HUES64 (cell line): ENCODE results near the gene ATXN1.

Experiments
- H3K27ac ChIP-seq: 2 replicates; pipeline ENCODE4 v1.7.0; 2013; ENCODE audit warnings: low read depth, low read length, inconsistent platforms
- H3K27me3 ChIP-seq: 2 replicates; pipeline ENCODE4 v1.6.1; 2013; ENCODE audit warnings: mild to moderate bottlenecking, low read length; ENCODE audit not compliant: insufficient read depth
- H3K36me3 ChIP-seq: 2 replicates; pipeline ENCODE4 v1.6.1; 2013; ENCODE audit warnings: mild to moderate bottlenecking, low read length; ENCODE audit not compliant: insufficient read depth
- H3K4me1 ChIP-seq: 2 replicates; pipeline ENCODE4 v1.6.1; 2013; ENCODE audit warnings: mild to moderate bottlenecking, low read length, moderate library complexity; ENCODE audit not compliant: insufficient read depth
- H3K4me3 ChIP-seq: 2 replicates; pipeline ENCODE4 v1.5.1; 2013; ENCODE audit warnings: mild to moderate bottlenecking, low read length, moderate library complexity
- H3K9ac ChIP-seq: 2 replicates; pipeline ENCODE4 v1.6.1; 2013; ENCODE audit warnings: mild to moderate bottlenecking, low read depth, low read length
- H3K9me3 ChIP-seq: 2 replicates; pipeline ENCODE4 v1.6.1; 2013; ENCODE audit warnings: low read depth, low read length; ENCODE audit not compliant: insufficient read depth
- WGBS: fragments of 150-250, 120-280 bp; methylation state at CpG from one replicate; pipeline ENCODE4 v1.1.7; 2013; ENCODE audit warnings: missing lambda C conversion rate; 5-methylcytosine and 5-hydroxymethylcytosine counted together

Gene ATXN1

DNA sequence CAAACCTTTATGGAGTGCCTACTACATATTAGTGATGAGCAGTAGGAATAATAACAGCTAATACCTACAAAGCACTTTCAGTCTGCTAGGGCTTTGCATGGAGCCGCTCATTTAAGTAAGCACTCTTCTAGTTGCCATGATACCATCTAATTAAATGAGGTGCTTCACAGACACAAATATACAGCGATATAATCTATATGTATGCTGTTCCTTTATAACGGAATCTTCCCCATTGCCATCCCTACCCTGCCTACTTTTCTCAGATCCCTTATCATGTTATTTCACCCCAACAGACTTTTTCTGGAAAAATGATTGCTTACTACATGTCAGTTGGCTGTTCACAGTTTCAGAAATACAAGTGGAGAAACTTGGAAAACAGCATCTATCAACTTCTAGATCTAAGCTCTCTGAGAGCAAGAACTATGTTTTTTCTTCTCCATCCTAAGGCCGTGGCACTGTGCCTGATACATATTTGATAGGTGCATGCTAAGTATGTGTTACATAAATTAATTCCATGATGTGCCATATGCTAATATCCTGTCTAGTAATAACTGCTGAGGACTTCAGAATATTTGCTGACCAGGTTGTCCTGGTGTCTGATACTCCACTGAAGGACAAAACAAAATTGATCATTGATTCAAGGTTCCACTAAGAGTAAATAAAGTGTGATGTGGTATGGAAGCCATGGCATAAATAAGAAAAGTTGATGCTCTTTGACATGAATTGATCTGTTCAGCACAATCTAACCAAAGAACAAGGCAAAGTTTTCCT is 398.3 kb downstream of the ATXN1 start:
- H3K9me3 ChIP-seq = no peaks in the 10 kb centered on the region
- H3K36me3 ChIP-seq = no peaks in the 10 kb centered on the region

DNA sequence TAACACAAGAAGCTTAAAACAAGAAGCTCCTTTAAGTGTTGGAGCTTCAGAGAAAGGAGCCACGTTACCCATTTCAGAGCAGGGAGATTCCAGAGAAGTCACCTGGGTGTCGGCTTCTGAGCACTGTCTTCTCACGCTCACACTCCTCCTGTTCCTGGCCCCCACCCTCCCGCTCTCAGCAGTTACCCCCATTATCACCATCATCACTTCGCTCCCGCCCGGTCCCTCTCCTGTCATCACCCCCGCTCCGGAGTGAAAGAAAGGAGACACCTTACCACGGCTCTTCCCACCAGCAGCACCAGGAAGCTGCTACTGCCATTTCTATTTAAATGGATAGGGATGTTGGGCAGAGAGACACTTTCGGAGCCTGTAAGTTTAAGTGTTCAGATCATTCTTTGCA is 399.0 kb downstream of the ATXN1 start:
- no peak overlapping the region for H3K9ac ChIP-seq
- H3K27me3 ChIP-seq = no peaks in the 10 kb centered on the region
- no peaks in the 10 kb centered on the region for H3K4me1 ChIP-seq
- H3K27ac ChIP-seq = no peak overlapping the region
- no peak overlapping the region for H3K4me3 ChIP-seq
- no peaks in the 10 kb centered on the region for H3K36me3 ChIP-seq
- H3K9me3 ChIP-seq = no peaks in the 10 kb centered on the region
- 80% methylated on average over 11 of the region's 11 CpGs for WGBS

More for the DNA sequence above, 398.3 kb downstream of the ATXN1 start:
- 96% methylated on average over 3 of the region's 4 CpGs for WGBS
- Histone ChIP-seq H3K9ac (no peak overlapping the region), H3K27me3 (no peaks in the 10 kb centered on the region), H3K4me3 (no peak overlapping the region), H3K4me1 (no peaks in the 10 kb centered on the region), H3K27ac (no peak overlapping the region)

DNA sequence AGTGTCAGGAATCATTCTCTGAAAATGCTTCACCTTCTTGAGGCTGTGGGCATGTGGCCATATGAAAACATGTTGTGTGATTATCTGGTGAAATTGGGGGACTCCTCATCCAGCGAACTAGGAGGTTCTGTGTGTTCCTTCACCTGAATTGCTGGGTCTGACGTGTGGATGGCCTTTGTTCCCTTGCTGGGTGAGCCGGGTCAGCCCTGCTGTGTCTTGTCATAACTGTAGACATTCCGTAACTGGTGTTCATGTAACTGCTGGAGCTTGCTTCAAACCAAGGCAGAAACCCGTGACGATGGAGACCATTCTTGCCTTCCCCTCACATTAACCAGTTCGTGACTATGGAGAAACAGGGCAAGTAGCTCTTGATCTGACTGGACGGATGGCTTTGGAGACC is 399.4 kb downstream of the ATXN1 start:
- no peaks in the 10 kb centered on the region for H3K4me1 ChIP-seq
- no peaks in the 10 kb centered on the region for H3K9me3 ChIP-seq
- no peak overlapping the region for H3K27ac ChIP-seq
- H3K4me3 ChIP-seq = no peak overlapping the region
- H3K9ac ChIP-seq = no peak overlapping the region
- no peaks in the 10 kb centered on the region for H3K36me3 ChIP-seq
- no peaks in the 10 kb centered on the region for H3K27me3 ChIP-seq
- WGBS = 80% methylated on average over 8 of the region's 8 CpGs

DNA sequence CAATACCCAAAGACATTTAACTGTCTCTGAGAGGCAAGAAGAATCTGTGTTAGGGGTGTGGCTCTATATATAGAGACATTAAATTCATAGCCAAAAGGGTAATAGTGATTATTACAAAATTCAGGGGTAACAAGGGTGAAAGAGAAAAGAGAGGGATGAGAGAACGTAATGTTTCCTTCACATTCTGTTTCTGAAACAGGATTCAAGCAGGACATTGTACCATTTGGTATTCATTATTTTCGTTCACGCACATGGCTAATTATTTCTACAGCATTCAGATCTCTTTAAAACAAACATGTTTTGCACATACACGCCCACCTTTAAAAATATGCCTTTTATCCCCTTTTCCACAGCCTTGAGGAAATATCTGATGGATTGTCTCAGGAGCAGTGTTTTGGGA is 400.1 kb downstream of the ATXN1 start:
- Histone ChIP-seq H3K4me1 (peaks cover 3% of the 10 kb centered on the region), H3K9me3 (no peaks in the 10 kb centered on the region), H3K27ac (no peak overlapping the region), H3K4me3 (no peak overlapping the region), H3K27me3 (no peaks in the 10 kb centered on the region), H3K9ac (no peak overlapping the region), H3K36me3 (no peaks in the 10 kb centered on the region)
- 94% methylated on average over 4 of the region's 4 CpGs for WGBS

DNA sequence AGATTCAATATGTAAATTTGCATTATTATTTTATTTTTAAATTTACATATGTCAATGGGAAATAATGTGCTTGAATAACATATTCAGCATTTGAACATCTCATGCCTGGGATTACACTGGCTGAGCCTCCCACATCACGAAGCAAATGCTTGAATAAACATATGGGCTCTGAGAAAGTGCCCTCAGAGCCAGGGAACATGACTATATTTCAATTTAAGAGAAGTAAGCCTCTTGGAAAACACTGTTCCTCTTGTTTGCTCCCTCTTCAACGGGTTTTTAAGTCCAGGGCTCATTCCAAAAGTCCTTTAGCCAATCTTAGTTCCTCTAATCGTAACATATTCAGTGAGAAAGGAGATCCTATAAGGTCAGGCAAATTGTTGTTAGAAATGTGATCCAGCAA is 400.9 kb downstream of the ATXN1 start:
- Histone ChIP-seq H3K27me3 (no peaks in the 10 kb centered on the region), H3K9me3 (no peaks in the 10 kb centered on the region), H3K36me3 (no peaks in the 10 kb centered on the region), H3K4me1 (peaks cover 6% of the 10 kb centered on the region), H3K27ac (no peak overlapping the region), H3K9ac (no peak overlapping the region), H3K4me3 (no peak overlapping the region)
- 90% methylated on average over 3 of the region's 3 CpGs for WGBS

DNA sequence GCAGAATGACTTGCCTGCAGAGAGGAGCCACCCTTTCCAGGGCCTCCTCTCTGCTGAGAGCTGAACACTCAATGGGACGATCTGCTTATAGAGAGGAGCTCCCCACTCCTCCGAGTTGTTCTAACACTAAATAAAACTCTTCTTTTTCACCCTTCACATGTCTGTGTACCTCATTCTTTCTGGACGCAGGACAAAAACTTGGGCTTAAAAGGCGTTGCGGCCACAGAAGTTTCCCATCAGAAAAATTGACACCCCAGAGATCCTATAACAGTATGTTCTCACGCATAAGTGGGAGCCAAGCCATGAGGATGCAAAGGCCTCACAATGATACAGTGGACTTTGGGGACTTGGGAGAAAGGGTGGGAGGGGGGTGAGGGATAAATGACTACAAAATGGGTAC is 401.7 kb downstream of the ATXN1 start:
- peaks cover 10% of the 10 kb centered on the region for H3K4me1 ChIP-seq
- 95% methylated on average over 6 of the region's 6 CpGs for WGBS
- H3K27me3 ChIP-seq = no peaks in the 10 kb centered on the region
- H3K9ac ChIP-seq = no peak overlapping the region
- no peaks in the 10 kb centered on the region for H3K36me3 ChIP-seq
- no peaks in the 10 kb centered on the region for H3K9me3 ChIP-seq
- no peak overlapping the region for H3K4me3 ChIP-seq
- H3K27ac ChIP-seq = no peak overlapping the region

DNA sequence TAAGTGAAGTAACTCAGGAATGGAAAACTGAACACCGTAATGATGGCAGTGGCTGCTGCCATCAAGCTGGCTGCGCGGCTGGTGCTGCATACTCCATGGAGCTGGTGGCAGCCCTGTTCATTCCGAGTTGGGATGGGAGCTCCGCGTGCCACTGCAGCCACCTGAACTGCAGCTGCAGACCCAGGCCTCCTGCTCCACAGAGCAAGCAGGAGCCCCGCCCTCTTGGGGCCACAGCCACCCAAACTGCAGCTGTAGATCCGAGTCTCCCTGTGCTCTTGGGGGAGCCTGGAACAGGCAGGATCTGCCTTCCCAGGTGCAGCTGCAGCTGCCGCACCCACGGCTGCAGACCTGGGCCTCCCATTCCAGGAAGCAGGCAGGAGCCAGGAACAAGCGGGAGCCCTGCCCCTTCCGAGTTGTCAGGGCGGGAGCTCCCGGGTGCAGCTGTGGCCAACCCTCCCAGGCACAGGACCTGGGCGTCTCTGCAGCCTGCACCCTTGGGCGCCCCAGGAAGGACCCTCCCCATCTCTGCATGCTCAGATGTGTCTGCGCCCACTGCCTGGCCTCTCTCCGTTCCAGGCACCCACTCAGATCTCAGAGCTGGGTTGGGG is 402.6 kb downstream of the ATXN1 start:
- 82% methylated on average over 18 of the region's 18 CpGs for WGBS
- H3K27me3 ChIP-seq = no peaks in the 10 kb centered on the region

DNA sequence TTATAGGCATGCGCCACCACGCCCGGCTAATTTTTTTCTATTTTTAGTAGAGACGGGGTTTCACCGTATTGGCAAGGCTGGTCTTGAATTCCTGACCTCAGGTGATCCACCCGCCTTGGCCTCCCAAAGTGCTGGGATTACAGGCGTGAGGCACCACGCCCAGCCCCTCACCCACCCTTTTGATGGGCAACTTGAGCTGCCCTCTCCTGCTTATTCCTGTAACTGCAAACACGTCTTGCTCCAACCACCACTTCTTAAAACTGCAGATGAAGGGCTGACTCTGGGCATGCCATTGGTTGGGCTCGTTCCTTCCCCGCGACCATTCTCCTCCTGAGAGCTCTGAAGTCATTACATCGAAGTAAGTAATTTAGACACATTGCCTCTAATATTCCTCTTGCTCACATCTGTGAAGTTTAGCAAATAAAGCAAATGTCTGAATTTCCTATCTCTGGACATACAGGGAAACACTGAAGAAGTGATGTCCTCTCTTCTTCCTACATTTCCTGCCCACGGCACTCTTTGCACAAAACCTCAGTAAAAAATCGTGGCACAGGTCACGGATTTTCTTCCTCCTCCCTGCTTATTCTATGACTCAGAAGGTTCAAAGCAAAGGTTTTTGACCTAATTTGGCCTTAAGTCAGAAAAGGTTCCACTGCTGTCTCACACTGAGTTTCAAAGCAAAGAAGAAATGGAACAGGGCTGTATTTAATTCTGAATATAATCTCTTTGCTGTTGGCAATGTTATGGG is 405.4 kb downstream of the ATXN1 start:
- no peaks in the 10 kb centered on the region for H3K9me3 ChIP-seq
- no peak overlapping the region for H3K27ac ChIP-seq
- no peaks in the 10 kb centered on the region for H3K27me3 ChIP-seq
- H3K4me1 ChIP-seq = peaks cover 10% of the 10 kb centered on the region
- WGBS = 75% methylated on average over 16 of the region's 16 CpGs
- no peak overlapping the region for H3K4me3 ChIP-seq
- H3K36me3 ChIP-seq = no peaks in the 10 kb centered on the region
- H3K9ac ChIP-seq = no peak overlapping the region

More for the DNA sequence above, 402.6 kb downstream of the ATXN1 start:
- Histone ChIP-seq H3K4me3 (no peak overlapping the region), H3K27ac (no peak overlapping the region), H3K9ac (no peak overlapping the region), H3K4me1 (peaks cover 10% of the 10 kb centered on the region), H3K9me3 (no peaks in the 10 kb centered on the region), H3K36me3 (no peaks in the 10 kb centered on the region)

DNA sequence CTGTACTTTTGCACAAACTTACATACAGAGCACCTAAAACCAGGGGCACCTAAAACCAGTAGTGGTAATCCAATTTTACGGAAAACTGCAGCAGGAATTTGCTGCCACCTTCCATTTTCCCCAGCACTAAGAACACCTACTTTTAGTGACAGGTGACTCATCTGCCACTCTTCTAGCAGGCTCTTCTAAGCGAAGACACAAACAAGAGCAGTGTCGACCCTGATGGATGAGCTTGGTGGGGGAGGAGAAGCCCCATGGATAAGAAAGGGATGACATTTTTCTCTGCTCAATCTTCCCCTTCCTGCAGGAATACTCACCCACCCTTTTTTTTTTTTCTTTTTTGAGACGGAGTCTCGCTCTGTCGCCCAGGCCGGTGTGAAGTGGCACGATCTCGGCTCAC is 406.0 kb downstream of the ATXN1 start:
- H3K27ac ChIP-seq = no peak overlapping the region
- H3K4me1 ChIP-seq = peaks cover 10% of the 10 kb centered on the region
- WGBS = 70% methylated on average over 9 of the region's 9 CpGs
- H3K36me3 ChIP-seq = no peaks in the 10 kb centered on the region
- no peaks in the 10 kb centered on the region for H3K27me3 ChIP-seq
- no peak overlapping the region for H3K4me3 ChIP-seq
- no peaks in the 10 kb centered on the region for H3K9me3 ChIP-seq
- no peak overlapping the region for H3K9ac ChIP-seq

DNA sequence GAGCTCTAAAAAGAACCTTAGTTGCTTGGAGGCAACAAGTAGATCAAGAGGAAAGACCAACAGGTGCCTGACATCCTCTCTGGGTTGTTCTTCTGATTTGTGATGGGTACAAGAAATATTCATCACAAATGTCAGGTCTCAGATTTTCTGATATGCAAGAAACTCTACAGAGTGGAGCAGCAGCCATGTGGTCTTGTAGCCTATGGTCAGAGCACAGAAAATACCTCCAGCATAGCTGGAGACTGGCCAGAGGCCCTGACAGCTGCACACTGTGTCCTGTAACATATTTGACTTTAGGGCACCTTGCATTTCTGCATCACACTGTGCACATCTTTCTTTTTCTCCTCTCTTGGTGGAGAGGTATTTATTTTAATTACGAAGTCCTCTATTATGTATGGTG is 406.6 kb downstream of the ATXN1 start:
- Histone ChIP-seq H3K9me3 (no peaks in the 10 kb centered on the region), H3K27ac (no peak overlapping the region), H3K4me1 (peaks cover 10% of the 10 kb centered on the region), H3K36me3 (no peaks in the 10 kb centered on the region), H3K27me3 (no peaks in the 10 kb centered on the region), H3K4me3 (no peak overlapping the region), H3K9ac (no peak overlapping the region)
- 93% methylated on average over 1 of the region's 1 CpG for WGBS

DNA sequence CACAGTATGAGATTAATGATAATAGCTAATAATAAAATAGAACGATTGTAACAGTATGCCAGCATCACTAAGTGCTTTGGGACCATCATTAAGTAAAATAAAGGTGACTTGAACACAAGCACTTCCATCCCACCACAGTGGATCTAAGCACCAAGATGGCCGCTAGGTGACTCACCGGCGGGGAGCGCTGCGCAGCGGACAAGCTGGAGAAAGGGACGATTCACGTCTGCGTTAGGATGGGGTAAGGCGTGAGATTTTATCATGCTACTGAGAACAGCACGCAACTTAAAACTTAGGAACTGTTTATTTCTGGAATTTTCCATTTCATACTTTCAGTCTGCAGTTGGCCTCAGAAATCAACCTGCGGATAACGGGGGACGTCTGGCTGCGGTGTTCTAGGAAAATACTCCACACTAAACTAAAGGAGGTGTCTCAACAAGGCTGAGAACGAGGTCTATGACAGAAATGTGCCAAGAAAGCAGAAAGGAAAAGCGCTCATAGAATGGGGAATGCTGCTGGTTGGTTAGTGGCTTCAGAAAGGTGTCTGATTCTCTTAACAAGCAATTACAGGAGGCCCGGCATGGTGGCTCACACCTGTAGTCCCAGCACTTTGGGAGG is 408.3 kb downstream of the ATXN1 start:
- WGBS = 97% methylated on average over 19 of the region's 19 CpGs
- no peak overlapping the region for H3K27ac ChIP-seq
- no peaks in the 10 kb centered on the region for H3K36me3 ChIP-seq
- no peaks in the 10 kb centered on the region for H3K9me3 ChIP-seq
- H3K4me3 ChIP-seq = no peak overlapping the region
- H3K4me1 ChIP-seq = peaks cover 10% of the 10 kb centered on the region
- no peaks in the 10 kb centered on the region for H3K27me3 ChIP-seq
- H3K9ac ChIP-seq = no peak overlapping the region
